ENCODE results near the gene OR5L1. TPM values are rescaled to one million over a fixed set of nuclear protein-coding genes. Genes with fewer than 3 reads are reported as not detected.

OR5L1 gene
- not detected for polyA plus RNA-seq

DNA sequence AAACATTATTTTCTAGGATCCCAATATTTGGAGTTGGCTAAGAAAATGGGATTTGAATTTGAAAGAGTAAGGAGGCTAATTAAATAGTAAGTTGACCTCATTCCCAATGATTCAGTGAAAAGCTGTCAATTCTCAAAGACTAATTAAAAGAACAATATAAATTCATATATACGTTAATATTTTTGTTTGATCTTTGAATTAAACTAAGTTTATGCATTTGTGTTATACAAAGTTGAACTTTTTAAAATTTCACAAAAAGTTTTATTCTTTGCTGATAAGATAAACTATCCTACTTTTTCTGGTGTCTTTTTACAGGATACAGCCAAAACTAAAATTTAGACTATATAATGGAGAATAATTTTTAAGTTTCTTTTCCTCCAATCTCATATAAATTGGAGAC is at the start of gene OR5L1:
OR5L1 (plus strand) TSS at position 301 of the 400 bp plus-strand sequence. CDS start 100 bp downstream, outside the sequence.
- H3K9me3 Mint-ChIP-seq, result peaks cover 2 to 17% (median 8%) of the 10 kb centered on the region in 3 donors
- no peaks in the 10 kb centered on the region for H3K27me3 Mint-ChIP-seq
- H3K4me3 Mint-ChIP-seq, result no peak within 1 kb of the TSS
- H3K27ac Mint-ChIP-seq, result no peak within 1 kb of the TSS
- H3K4me1 Mint-ChIP-seq, result no peaks in the 10 kb centered on the region
- no peaks in the 10 kb centered on the region for H3K36me3 Mint-ChIP-seq

DNA sequence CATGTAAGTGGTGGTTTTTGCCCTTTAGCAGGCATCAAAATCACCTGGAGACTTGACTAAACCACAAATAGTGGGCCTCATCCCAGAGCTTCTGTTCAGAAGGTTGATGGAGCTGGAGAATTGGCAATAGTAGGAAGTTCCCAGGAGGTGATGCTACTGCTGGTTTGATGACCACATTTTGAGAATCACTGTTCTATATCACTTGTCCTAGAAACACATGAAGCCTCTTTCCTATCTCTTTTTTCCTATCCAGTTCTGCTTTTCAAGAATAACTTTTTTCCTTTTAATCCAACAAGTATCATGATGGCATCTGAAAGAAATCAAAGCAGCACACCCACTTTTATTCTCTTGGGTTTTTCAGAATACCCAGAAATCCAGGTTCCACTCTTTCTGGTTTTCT is 38.0 kb upstream of the OR5L1 start, which contains the start of gene OR5D13:
OR5D13 (plus strand) TSS at position 301 of the 400 bp plus-strand sequence; CDS start at position 301, 0 bp downstream.
- Mint-ChIP-seq H3K4me3 (no peak within 1 kb of the TSS), H3K27ac (no peak within 1 kb of the TSS), H3K4me1 (no peaks in the 10 kb centered on the region), H3K36me3 (no peaks in the 10 kb centered on the region), H3K27me3 (no peaks in the 10 kb centered on the region), H3K9me3 (peaks cover 2 to 6% (median 3%) of the 10 kb centered on the region in 3 donors)

DNA sequence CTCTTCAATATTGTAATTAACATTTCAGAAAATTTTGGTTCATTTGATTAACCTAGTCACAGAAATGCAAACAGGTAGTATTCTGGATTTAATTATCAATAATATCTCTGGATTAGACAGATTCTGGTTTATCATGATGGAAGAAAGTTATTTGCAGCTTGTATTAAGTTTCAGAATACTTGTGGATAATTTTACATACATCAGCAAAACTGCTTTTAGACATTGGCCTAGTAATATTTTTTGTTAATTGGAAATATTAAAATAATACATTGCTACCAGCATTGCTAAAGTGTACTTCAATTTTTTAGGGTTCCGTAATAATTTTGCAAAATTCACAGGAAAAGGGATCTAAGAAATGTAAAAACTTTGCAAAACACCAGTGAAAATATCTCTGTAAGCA is 19.6 kb upstream of the OR5L1 start:
- peaks cover 7 to 19% (median 8%) of the 10 kb centered on the region in 3 donors for H3K9me3 Mint-ChIP-seq
- no peaks in the 10 kb centered on the region for H3K36me3 Mint-ChIP-seq
- H3K27ac Mint-ChIP-seq, result no peak overlapping the region
- no peaks in the 10 kb centered on the region for H3K4me1 Mint-ChIP-seq
- no peaks in the 10 kb centered on the region for H3K27me3 Mint-ChIP-seq
- no peak overlapping the region for H3K4me3 Mint-ChIP-seq

DNA sequence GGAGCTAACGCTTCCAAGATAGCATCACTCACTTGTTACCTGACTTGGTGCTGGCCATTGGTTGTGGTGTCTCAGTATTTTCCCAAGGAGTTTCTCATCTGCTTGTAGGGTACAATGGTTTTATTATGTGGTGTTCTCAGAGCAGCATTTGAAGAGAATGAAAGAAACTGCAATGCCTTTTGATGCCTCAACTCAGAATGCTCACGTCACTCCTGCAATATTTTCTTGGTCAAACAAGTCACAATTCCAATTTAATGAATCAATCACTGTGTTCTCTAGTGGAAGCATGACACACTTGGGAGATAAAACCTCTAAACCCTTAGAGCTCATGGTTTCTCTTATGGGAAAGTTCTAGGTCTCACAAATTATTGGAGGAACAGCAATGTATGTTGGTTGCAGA is 17.8 kb upstream of the OR5L1 start:
- H3K4me1 Mint-ChIP-seq, result no peaks in the 10 kb centered on the region
- peaks cover 2 to 11% (median 8%) of the 10 kb centered on the region in 3 donors for H3K9me3 Mint-ChIP-seq
- no peaks in the 10 kb centered on the region for H3K36me3 Mint-ChIP-seq
- no peaks in the 10 kb centered on the region for H3K27me3 Mint-ChIP-seq
- no peak overlapping the region for H3K27ac Mint-ChIP-seq
- H3K4me3 Mint-ChIP-seq, result no peak overlapping the region

DNA sequence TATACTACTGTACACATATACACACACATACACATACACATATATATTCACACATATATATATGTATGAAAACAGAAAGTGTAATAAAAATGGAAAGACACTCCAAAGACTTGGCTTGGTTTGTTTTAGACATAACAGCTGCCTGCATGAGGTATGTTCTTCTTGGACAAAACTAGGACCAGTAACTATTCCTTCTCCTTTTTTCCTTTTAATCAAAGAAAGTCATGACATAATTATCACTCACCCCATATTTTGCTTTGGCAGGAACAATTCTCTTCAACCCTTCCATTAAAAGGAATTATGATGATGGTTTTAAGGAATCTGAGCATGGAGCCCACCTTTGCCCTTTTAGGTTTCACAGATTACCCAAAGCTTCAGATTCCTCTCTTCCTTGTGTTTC is 15.9 kb upstream of the OR5L1 start, which contains the start of gene OR5D14:
OR5D14 (plus strand) TSS at position 301 of the 400 bp plus-strand sequence; CDS start at position 301, 0 bp downstream.
- Mint-ChIP-seq H3K27ac (peak within 1 kb of the TSS in 1 of 3 donors; percentile 89), H3K9me3 (peaks cover 2 to 14% (median 8%) of the 10 kb centered on the region in 3 donors), H3K4me3 (no peak within 1 kb of the TSS), H3K36me3 (no peaks in the 10 kb centered on the region), H3K4me1 (no peaks in the 10 kb centered on the region), H3K27me3 (no peaks in the 10 kb centered on the region)

DNA sequence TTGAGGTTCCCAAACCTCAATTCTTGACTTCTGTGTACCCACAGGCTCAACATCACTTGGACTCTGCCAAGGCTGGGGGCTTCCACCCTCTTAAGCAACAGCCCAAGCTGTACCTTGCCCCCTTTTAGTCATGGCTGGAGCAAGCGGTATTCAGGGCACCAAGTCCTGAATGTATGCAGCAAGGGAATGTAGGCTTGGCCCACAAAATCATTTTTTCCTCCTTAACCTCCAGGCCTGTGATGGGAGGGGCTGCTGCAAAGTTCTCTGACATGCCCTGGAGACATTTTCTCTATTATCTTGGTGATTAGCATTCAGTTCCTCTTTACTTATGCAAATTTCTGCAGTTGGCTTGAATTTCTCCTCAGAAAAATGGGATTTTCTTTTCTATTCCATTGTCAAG is 4.9 kb upstream of the OR5L1 start:
- H3K4me3 Mint-ChIP-seq, result no peak overlapping the region
- H3K27me3 Mint-ChIP-seq, result no peaks in the 10 kb centered on the region
- no peak overlapping the region for H3K27ac Mint-ChIP-seq
- peaks cover 4 to 21% (median 5%) of the 10 kb centered on the region in 3 donors for H3K9me3 Mint-ChIP-seq
- no peaks in the 10 kb centered on the region for H3K36me3 Mint-ChIP-seq
- no peaks in the 10 kb centered on the region for H3K4me1 Mint-ChIP-seq

DNA sequence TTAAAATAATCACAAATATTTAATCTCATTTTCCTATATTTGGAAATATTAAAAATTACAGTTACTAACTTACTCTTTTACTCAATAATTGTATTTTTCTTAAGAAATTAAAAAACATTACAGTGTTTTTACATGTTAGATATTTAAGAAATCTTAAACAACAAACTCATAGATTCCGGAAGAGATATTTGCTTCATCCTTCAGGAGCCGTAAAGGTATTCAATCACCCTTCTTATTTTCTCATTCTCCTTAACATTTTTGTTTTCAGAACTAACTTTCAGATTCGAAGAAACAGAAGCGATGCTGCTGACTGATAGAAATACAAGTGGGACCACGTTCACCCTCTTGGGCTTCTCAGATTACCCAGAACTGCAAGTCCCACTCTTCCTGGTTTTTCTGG is 8.2 kb downstream of the OR5L1 start, which contains the start of gene OR5D18:
OR5D18 (plus strand) TSS at position 301 of the 400 bp plus-strand sequence; CDS start at position 301, 0 bp downstream.
- H3K4me1 Mint-ChIP-seq, result no peaks in the 10 kb centered on the region
- no peaks in the 10 kb centered on the region for H3K27me3 Mint-ChIP-seq
- no peak within 1 kb of the TSS for H3K4me3 Mint-ChIP-seq
- H3K36me3 Mint-ChIP-seq, result no peaks in the 10 kb centered on the region
- H3K27ac Mint-ChIP-seq, result no peak within 1 kb of the TSS
- peaks cover 0 to 18% (median 8%) of the 10 kb centered on the region in 3 donors for H3K9me3 Mint-ChIP-seq

DNA sequence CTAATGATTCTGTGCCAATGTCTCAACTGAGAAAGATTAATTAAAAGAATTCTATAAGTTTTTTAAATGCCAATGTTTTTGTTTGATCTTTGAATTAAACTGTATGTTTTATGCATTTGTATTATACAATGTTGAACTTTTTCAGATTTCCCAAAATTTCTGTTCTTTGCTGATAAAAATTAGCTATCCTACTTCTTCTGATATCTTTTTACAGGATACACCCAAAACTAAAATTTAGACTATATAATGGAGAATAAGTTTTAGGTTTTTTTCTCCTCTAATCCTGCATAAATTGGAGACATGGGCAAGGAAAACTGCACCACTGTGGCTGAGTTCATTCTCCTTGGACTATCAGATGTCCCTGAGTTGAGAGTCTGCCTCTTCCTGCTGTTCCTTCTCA is 15.8 kb downstream of the OR5L1 start, which contains the start of gene OR5L2:
OR5L2 (plus strand) TSS at position 301 of the 400 bp plus-strand sequence; CDS start at position 301, 0 bp downstream.
- Mint-ChIP-seq H3K4me3 (no peak within 1 kb of the TSS), H3K4me1 (no peaks in the 10 kb centered on the region), H3K36me3 (no peaks in the 10 kb centered on the region), H3K27ac (no peak within 1 kb of the TSS), H3K9me3 (peaks cover 5 to 10% (median 9%) of the 10 kb centered on the region in 3 donors), H3K27me3 (no peaks in the 10 kb centered on the region)

DNA sequence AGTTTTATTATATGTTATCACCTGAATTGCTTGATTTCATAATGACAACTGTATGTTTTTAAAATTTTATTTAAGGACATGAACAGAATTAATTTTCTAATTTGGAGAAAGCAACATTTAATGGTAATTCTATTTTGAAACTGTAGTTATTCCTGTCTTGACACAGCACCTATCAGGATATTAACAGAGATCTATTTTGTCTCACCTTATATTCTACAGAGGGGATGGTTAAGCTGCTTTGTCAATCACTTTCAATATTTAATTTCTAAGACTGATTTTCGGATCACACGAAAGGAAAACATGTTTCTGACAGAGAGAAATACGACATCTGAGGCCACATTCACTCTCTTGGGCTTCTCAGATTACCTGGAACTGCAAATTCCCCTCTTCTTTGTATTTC is 27.3 kb downstream of the OR5L1 start, which contains the start of gene OR5D16:
OR5D16 (plus strand) TSS at position 301 of the 400 bp plus-strand sequence; CDS start at position 301, 0 bp downstream.
- Mint-ChIP-seq H3K9me3 (peaks cover 3 to 5% (median 4%) of the 10 kb centered on the region in 3 donors), H3K4me3 (no peak within 1 kb of the TSS), H3K27ac (no peak within 1 kb of the TSS), H3K4me1 (no peaks in the 10 kb centered on the region), H3K36me3 (no peaks in the 10 kb centered on the region), H3K27me3 (no peaks in the 10 kb centered on the region)

DNA sequence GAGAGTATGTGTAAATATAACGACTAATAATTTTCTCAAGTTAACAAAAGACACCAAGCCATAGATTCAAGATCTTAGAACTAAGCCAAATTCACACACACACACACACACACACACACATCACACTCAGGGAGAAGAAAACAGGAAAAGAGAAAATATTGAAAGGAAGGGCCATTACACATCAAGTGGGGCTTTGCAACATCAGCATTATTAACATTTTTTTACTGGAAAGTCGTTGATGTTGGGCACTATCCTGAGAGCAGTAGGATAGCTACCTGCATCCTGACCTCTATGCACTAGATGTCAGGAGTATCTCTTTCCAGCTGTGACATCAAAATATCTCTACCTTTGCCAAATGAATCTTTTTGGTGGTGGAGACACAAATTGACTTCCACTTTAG is 36.3 kb downstream of the OR5L1 start:
- Mint-ChIP-seq H3K9me3 (peaks cover 0 to 4% (median 2%) of the 10 kb centered on the region in 3 donors), H3K36me3 (no peaks in the 10 kb centered on the region), H3K27ac (no peak overlapping the region), H3K27me3 (no peaks in the 10 kb centered on the region), H3K4me1 (no peaks in the 10 kb centered on the region), H3K4me3 (no peak overlapping the region)

DNA sequence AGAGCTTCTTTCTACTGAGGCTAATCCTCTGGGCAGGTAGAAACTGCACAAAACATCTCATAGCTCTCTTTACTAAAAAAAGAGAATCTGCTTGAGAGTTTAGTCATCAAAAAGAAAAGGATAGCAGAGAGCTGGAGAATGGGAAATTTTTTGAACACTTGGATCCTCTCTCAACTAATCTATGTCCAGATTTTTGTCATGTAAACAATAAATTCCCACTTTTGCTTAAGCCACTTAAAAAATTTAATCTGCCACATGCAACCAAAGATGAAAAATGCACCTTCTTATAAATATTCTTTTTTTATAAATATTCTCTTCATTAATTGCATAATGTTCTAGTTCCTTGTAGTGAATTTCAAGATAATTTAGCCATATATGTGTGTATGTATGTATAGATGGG is 37.9 kb downstream of the OR5L1 start:
- no peaks in the 10 kb centered on the region for H3K36me3 Mint-ChIP-seq
- peaks cover 0 to 4% (median 4%) of the 10 kb centered on the region in 3 donors for H3K9me3 Mint-ChIP-seq

DNA sequence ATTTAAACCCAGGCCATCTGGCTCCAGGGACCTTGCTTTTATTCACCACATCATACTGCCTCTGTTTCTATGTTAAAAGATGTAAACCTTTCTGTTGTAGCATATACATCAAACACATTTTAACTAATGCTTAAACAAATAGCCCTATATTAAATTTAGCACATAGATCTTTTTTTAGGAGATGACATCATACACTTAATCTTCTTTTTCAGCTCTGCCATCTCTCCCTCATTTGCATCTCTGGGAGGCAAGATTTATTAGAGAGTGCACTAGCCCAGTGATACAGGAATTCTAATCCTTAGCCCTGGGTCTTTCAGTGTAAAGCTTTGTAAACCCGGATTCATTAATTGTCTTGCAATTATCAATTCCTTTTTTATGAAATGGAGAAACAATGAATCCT is 41.0 kb downstream of the OR5L1 start:
- Mint-ChIP-seq H3K36me3 (no peaks in the 10 kb centered on the region), H3K27ac (no peak overlapping the region), H3K4me1 (no peaks in the 10 kb centered on the region), H3K9me3 (peaks cover 0 to 4% (median 4%) of the 10 kb centered on the region in 3 donors), H3K4me3 (no peak overlapping the region), H3K27me3 (no peaks in the 10 kb centered on the region)

More for the DNA sequence above, 37.9 kb downstream of the OR5L1 start:
- Mint-ChIP-seq H3K27me3 (no peaks in the 10 kb centered on the region), H3K4me3 (no peak overlapping the region), H3K4me1 (no peaks in the 10 kb centered on the region), H3K27ac (no peak overlapping the region)

DNA sequence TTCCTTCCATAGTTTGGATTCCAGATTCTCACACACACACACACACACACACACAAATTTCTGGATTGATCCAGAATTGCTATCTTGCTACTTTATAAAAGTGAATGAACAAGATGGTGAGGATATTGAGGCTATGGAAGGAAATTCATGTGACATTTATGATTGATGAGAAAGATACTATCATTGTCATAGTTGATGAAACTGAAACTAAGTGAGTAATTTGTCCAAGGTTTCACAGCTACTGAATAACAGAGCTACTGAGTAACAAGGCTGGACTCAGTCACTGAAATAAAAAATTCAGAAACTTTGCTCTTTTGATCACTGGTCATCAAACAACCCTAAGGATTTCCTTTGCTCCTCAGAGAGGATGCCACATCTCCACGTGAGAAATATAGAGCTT is 43.5 kb downstream of the OR5L1 start:
- no peak overlapping the region for H3K27ac Mint-ChIP-seq
- H3K4me3 Mint-ChIP-seq, result no peak overlapping the region
- no peaks in the 10 kb centered on the region for H3K36me3 Mint-ChIP-seq
- no peaks in the 10 kb centered on the region for H3K4me1 Mint-ChIP-seq
- peaks cover 0 to 4% (median 3%) of the 10 kb centered on the region in 3 donors for H3K9me3 Mint-ChIP-seq
- no peaks in the 10 kb centered on the region for H3K27me3 Mint-ChIP-seq
